Hepatocyte (in vitro differentiated cells): Measurements from ENCODE around the gene MIF. TPM values are rescaled to one million over a fixed set of nuclear protein-coding genes. Genes with fewer than 3 reads are reported as not detected.
"Not testable (repeated sequence)": the region's sequence is repeated elsewhere in the genome, so short reads cannot be mapped to it uniquely, and the experiment has no call there.

Experiments used
- DNase-seq: peaks from one replicate; pipeline ENCODE4 v3.0.0-alpha.2; 2016; ENCODE audit warnings: low spot score
- H2AFZ ChIP-seq: fragments of 200-600 bp; sonication (generic); 2 replicates; pipeline ENCODE4 v1.6.0; 2016; ENCODE audit warnings: antibody characterized with exemption, mild to moderate bottlenecking
- H3K27ac ChIP-seq: fragments of 200-600 bp; sonication (generic); 2 replicates; pipeline ENCODE4 v1.5.1; 2016; ENCODE audit warnings: mild to moderate bottlenecking
- H3K27me3 ChIP-seq: fragments of 200-600 bp; sonication (generic); 2 replicates; pipeline ENCODE4 v1.6.1; 2016
- H3K36me3 ChIP-seq: fragments of 200-600 bp; sonication (generic); replicated peaks from 2 replicates; pipeline ENCODE4 v1.5.1; 2016; ENCODE audit warnings: low read depth; ENCODE audit not compliant: insufficient read depth
- H3K4me1 ChIP-seq: fragments of 200-600 bp; sonication (generic); 2 replicates; pipeline ENCODE4 v1.5.1; 2016; ENCODE audit warnings: mild to moderate bottlenecking, moderate library complexity; ENCODE audit not compliant: insufficient read depth
- H3K4me2 ChIP-seq: fragments of 200-600 bp; sonication (generic); 2 replicates; pipeline ENCODE4 v1.6.0; 2016
- H3K4me3 ChIP-seq: fragments of 200-600 bp; sonication (generic); 2 replicates; pipeline ENCODE4 v1.5.1; 2016; ENCODE audit warnings: mild to moderate bottlenecking
- H3K79me2 ChIP-seq: fragments of 200-600 bp; sonication (generic); 2 replicates; pipeline ENCODE4 v1.6.0; 2017; ENCODE audit warnings: mild to moderate bottlenecking
- H3K9me2 ChIP-seq: fragments of 200-600 bp; sonication (generic); replicated peaks from 2 replicates; pipeline ENCODE4 v1.6.0; 2017; ENCODE audit warnings: mild to moderate bottlenecking; ENCODE audit not compliant: insufficient read depth
- H3K9me3 ChIP-seq: fragments of 200-600 bp; sonication (generic); 2 replicates; pipeline ENCODE4 v1.5.1; 2016; ENCODE audit warnings: low read depth, mild to moderate bottlenecking
- H4K20me1 ChIP-seq: fragments of 200-600 bp; sonication (generic); 2 replicates; pipeline ENCODE4 v1.6.0; 2016; ENCODE audit warnings: mild to moderate bottlenecking; ENCODE audit not compliant: insufficient read depth, poor library complexity, severe bottlenecking
- CTCF ChIP-seq: fragments of 200-600 bp; sonication (generic); IDR thresholded peaks from 2 replicates; pipeline ENCODE4 v1.5.1; 2016; ENCODE audit warnings: antibody characterized with exemption, mild to moderate bottlenecking; ENCODE audit not compliant: poor library complexity
- EZH2 ChIP-seq: fragments of 200-600 bp; sonication (generic); IDR thresholded peaks from 2 replicates; pipeline ENCODE4 v1.6.1; 2016; ENCODE audit warnings: antibody characterized with exemption, mild to moderate bottlenecking, borderline replicate concordance
- EZH2phosphoT487 ChIP-seq: fragments of 200-600 bp; sonication (generic); IDR thresholded peaks from one replicate; pipeline ENCODE4 v1.6.1; 2018; ENCODE audit warnings: antibody characterized with exemption, mild to moderate bottlenecking, low read depth, moderate library complexity; ENCODE audit not compliant: unreplicated experiment, severe bottlenecking
- WGBS: methylation state at CpG from one replicate; pipeline ENCODE4 v1.1.6; 2016; ENCODE audit warnings: low lambda C conversion rate; ENCODE audit errors: missing lambda C conversion rate; 5-methylcytosine and 5-hydroxymethylcytosine counted together
- polyA plus RNA-seq: library from polyadenylated mRNA; unstranded; fragments of >200 nt; fragmentation: Nextera tagmentation; extraction: Ambion mirVana; gene quantifications from 2 replicates; pipeline ENCODE4 v1.2.1, GENCODE V29; 2016
- total RNA-seq: library from RNA; depleted of rRNA; stranded (reverse); fragments of >200 nt; gene quantifications from 2 replicates; pipeline ENCODE4 v1.2.3, GENCODE V29; 2014

Gene MIF
- total and polyA plus RNA-seq, 2 experiments from 2014 or later: 240 to 2,070 TPM

GRCh38 chr22:23862103-23862502, 32.1 kb upstream of the MIF start:
- whole genome bisulfite sequencing: 88% methylated on average over 3 of the region's 3 CpGs

GRCh38 chr22:23864499-23865154, 29.6 kb upstream of the MIF start:
- not testable (repeated sequence) for H3K36me3 ChIP-seq, H2AFZ ChIP-seq, H3K4me2 ChIP-seq, H4K20me1 ChIP-seq, H3K27me3 ChIP-seq, DNase-seq, H3K27ac ChIP-seq, H3K4me1 ChIP-seq, H3K4me3 ChIP-seq, H3K9me3 ChIP-seq, H3K9me2 ChIP-seq, H3K79me2 ChIP-seq
- 94% methylated on average over 11 of the region's 11 CpGs for WGBS

More at GRCh38 chr22:23862103-23862502, 32.1 kb upstream of the MIF start:
- peaks cover 18% of the 10 kb centered on the region for H3K79me2 ChIP-seq
- no peak overlapping the region for H3K4me3 ChIP-seq
- no peaks in the 10 kb centered on the region for H4K20me1 ChIP-seq
- TF ChIP-seq EZH2 (no peak), CTCF (peak; percentile 46), EZH2phosphoT487 (no peak)
- H3K9me2 ChIP-seq: no peaks in the 10 kb centered on the region
- no peaks in the 10 kb centered on the region for H3K36me3 ChIP-seq
- H2AFZ ChIP-seq: no peak overlapping the region
- H3K4me2 ChIP-seq: no peak overlapping the region
- peaks cover 7% of the 10 kb centered on the region for H3K4me1 ChIP-seq
- H3K27ac ChIP-seq: no peak overlapping the region
- H3K9me3 ChIP-seq: no peaks in the 10 kb centered on the region
- no peaks in the 10 kb centered on the region for H3K27me3 ChIP-seq
- peak; percentile 50 for DNase-seq

- Histone ChIP-seq H3K9me3 (no peaks in the 10 kb centered on the region), H3K4me2 (no peak overlapping the region), H3K79me2 (no peaks in the 10 kb centered on the region), H3K27me3 (no peaks in the 10 kb centered on the region), H3K36me3 (no peaks in the 10 kb centered on the region), H3K27ac (no peak overlapping the region), H3K9me2 (no peaks in the 10 kb centered on the region), H3K4me3 (no peak overlapping the region), H3K4me1 (no peaks in the 10 kb centered on the region), H4K20me1 (no peaks in the 10 kb centered on the region), H2AFZ (no peak overlapping the region)
- no peak for TF ChIP-seq EZH2
- no peak for TF ChIP-seq CTCF
- TF ChIP-seq EZH2phosphoT487: no peak
- 99% methylated on average over 4 of the region's 4 CpGs for WGBS
- DNase-seq: no peak
Observed at GRCh38 chr22:23868580-23868979, 25.6 kb upstream of the MIF start.

GRCh38 chr22:23874871-23875270, 19.3 kb upstream of the MIF start:
- H3K27me3 ChIP-seq: no peaks in the 10 kb centered on the region
- no peak for TF ChIP-seq CTCF
- TF ChIP-seq EZH2phosphoT487: no peak

More at GRCh38 chr22:23874871-23875270, 19.3 kb upstream of the MIF start:
- Histone ChIP-seq H3K4me1 (no peaks in the 10 kb centered on the region), H3K9me3 (no peaks in the 10 kb centered on the region), H3K9me2 (no peaks in the 10 kb centered on the region), H3K36me3 (no peaks in the 10 kb centered on the region), H4K20me1 (no peaks in the 10 kb centered on the region), H3K4me3 (no peak overlapping the region), H3K4me2 (no peak overlapping the region), H3K27ac (no peak overlapping the region), H3K79me2 (no peaks in the 10 kb centered on the region), H2AFZ (no peak overlapping the region)
- no peak for DNase-seq
- 94% methylated on average over 4 of the region's 4 CpGs for WGBS
